Body of pancreas (tissue), 4 donors: Measurements from ENCODE around the gene KCNJ4.
"Not testable (repeated sequence)": the region's sequence is repeated elsewhere in the genome, so short reads cannot be mapped to it uniquely, and the experiment has no call there.

Experiments used
- CTCF ChIP-seq, 7 experiments: fragments of 450-650 bp in 4 of 7; fragments of 200-600 bp in 3 of 7; sonication (generic) in 3 of 7; IDR thresholded peaks; one replicate each; pipeline ENCODE4 v1.5.1; 2016 to 2019; ENCODE audit warnings: antibody characterized with exemption in 7 of 7
- POLR2A ChIP-seq, 3 donors: fragments of 450-650 bp; IDR thresholded peaks; one replicate each; pipeline ENCODE4 v1.6.1; 2016; ENCODE audit warnings: antibody characterized with exemption in 3 of 3, mild to moderate bottlenecking in 2 of 3

- TF ChIP-seq CTCF, POLR2A (IDR thresholded peaks at IDR 0.05): not testable (repeated sequence)
Observed at GRCh38 chr22:38389428-38389818, 65.6 kb downstream of the KCNJ4 start.
